Choroid plexus epithelial cell (primary cell): ENCODE results near the gene SMG6.

ENCODE experiments used
- DNase-seq: peaks from one replicate; pipeline ENCODE4 v3.0.0-alpha.2; 2010; ENCODE audit warnings: low read depth
- H3K4me3 ChIP-seq: 2 replicates; pipeline ENCODE4 v1.5.1; 2011; ENCODE audit warnings: low read depth, mild to moderate bottlenecking, control low read depth, low read length, moderate library complexity
- TF ChIP-seq, protein P1 (sequence below): conservative IDR thresholded peaks from 2 replicates; pipeline ENCODE4 v1.5.1; 2011; ENCODE audit warnings: low read depth, mild to moderate bottlenecking, control low read depth, inconsistent platforms, low read length, moderate library complexity

SMG6 gene

DNA sequence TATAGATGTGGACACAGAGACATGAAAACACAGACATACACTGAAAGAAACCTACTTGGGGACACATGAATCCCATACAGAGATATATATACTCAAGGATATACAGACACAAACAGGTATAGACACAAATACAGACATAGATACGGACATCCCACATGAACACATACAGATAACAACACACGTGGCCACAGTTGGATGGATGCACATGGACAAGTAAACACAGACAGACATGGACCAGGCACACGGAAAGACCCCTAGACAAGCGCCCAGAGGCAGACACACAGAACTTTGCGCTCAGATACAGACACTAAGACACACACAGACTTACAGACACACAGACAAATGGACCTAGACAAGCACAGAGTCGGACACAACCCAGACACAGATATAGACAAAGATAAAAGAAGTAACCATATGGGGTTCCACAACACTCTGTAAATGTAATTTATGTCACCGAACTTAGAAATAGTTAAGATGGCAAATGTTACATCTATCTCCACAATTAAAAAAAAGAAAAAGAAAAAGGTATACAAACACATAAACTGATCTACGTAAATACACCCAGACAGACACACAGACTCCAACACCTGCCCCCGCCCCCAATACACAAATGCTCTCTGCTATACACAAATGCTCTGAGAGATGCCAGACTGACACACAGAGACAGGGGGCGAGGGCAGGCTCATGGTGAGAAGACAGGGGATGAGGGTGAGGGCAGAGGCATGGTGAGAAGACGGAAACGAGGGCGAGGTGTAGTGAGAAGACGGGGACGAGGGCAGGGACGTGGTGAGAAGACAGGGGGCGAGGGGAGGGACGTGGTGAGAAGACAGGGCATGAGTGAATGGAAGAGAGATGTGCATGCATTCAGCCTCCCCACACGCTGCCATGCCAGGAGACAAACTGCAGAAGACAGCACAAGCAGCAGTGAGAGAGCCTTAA, 118.3 kb downstream of the SMG6 start:
- no peak overlapping the region for H3K4me3 ChIP-seq
- no peak for DNase-seq
- TF ChIP-seq, protein P1, sequence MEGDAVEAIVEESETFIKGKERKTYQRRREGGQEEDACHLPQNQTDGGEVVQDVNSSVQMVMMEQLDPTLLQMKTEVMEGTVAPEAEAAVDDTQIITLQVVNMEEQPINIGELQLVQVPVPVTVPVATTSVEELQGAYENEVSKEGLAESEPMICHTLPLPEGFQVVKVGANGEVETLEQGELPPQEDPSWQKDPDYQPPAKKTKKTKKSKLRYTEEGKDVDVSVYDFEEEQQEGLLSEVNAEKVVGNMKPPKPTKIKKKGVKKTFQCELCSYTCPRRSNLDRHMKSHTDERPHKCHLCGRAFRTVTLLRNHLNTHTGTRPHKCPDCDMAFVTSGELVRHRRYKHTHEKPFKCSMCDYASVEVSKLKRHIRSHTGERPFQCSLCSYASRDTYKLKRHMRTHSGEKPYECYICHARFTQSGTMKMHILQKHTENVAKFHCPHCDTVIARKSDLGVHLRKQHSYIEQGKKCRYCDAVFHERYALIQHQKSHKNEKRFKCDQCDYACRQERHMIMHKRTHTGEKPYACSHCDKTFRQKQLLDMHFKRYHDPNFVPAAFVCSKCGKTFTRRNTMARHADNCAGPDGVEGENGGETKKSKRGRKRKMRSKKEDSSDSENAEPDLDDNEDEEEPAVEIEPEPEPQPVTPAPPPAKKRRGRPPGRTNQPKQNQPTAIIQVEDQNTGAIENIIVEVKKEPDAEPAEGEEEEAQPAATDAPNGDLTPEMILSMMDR, result no peak

DNA sequence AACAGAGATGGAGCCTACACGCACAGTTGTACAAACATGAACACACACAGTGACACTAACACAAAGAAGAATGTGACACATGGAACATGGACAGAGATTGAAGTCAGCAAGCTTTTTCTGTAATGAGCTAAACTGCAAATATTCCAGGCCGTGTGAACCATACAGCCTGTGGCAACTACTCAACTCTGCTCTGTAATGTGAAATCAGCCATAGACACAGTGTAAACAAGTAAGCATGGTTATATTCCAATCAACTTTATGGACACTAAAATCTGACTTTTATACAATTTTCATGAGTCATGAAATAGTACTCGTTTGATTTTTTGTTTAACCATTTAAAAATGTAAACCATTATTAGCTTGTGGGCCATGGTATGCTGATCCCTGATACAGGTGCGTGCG, 120.2 kb downstream of the SMG6 start:
- TF ChIP-seq, protein P1, result no peak
- no peak for DNase-seq
- no peak overlapping the region for H3K4me3 ChIP-seq

DNA sequence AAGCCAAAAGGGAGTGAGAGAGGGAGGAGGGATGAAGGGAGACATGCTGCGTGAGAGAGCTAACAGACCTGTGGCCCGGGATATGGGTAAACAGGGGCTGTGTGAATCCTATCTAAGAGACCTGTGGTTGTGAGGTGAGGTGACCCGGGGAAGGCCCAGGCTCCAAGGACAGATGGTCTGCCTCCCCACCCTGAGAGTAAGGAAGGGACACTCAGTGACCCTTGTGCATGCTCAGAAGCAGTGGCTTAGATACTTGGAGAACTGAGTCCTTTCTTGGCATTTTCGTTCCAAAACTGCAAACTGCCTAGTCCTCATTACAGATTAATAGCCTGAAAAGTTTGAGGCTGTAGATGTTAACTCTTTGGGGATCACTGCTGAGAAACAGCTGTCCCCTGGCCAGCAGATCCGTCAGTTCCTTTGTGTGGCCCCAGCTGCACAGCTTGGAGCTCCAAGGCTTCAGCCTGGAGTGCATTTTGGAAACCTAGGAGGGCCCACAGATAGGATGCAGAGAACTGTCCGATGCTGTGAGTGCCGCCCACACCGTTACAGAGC, 121.6 kb downstream of the SMG6 start:
- TF ChIP-seq, protein P1, result no peak
- no peak for DNase-seq
- H3K4me3 ChIP-seq, result no peak overlapping the region

DNA sequence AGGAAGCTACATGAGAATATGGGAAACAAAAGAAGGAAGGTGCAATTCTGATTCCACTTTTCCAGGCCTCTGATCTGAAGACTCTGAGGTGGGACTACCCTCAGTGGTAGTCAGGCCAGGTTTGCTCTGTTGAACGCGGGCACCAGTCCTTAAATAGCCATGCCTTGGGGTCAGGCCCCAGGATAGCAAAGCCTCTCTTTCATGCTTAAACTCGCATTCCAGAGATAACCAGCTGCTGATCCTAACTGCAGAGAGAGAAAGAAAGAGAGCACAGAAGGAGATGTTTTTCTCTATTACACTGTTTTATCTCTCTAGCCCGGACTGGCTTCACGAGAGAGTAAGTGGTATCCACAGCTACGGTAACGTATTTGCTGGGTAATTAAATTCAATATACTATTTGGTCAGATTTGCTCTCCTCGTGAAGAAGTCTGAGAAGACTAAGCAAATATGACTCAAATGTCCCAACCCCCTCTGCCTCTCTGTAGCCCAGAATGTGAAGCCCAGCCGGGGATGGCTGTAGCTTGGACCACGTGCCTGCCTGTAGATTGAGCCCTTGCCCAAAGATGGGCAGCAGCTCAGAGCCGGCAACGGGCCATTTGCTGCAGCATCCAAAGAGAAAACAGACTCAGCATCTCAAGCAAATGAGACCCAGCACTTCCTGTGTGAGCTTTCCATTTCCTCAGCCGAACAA, 122.2 kb downstream of the SMG6 start:
- peak; percentile 94 for DNase-seq
- TF ChIP-seq, protein P1, result no peak
- H3K4me3 ChIP-seq, result no peak overlapping the region

DNA sequence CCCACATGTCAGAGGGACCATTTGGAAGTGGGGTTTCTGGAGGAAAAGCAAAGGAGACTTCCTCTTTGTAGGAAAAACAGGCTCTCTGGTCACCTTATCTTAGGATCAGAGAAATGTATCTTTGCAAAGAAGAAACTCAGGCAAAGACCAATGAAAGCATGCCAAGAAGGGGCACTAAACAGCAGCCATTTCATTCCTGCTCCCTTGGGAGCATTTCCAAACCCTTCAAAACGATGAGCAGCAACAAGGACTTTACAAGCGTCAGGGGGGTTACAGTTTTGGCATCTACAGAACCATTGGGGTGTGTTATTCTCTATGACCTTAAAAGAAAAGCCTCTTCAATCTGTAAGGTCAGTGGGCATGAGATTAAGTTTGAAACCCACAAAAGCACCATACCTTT, 122.8 kb downstream of the SMG6 start:
- DNase-seq, result no peak
- TF ChIP-seq, protein P1, result no peak
- no peak overlapping the region for H3K4me3 ChIP-seq

DNA sequence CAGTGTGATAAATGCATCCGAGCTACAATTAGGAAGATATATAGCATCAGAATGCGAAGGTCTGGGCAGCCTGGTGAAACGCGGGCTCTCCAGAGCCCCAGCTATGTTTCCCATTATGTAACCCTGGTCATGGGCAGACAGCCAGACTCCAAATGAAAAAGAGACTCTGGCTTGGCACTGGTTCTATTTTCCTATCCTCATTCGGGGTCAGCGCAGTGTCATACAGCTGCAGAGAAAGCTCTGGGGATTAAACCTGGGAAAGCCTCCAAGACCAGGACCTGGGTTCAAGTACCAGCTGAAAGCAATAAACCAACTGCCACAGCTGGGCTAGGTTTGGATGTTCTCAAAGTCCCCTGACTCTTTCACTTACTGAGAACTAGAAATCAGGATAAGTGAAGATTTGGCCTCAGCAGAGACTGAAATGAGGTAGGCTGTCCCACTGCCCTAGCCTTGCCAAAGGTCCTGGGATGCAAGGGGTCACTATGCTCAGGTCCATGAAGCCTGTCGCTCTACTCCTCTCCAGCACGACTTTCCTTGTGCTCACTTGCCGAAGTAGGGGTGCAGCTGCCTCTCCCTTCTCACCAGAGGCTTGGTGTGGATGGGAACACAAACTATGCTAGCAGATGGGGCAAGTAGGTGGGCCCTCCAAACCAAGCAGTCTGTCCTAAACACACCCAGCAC, 123.8 kb downstream of the SMG6 start:
- H3K4me3 ChIP-seq, result no peak overlapping the region
- TF ChIP-seq, protein P1, result no peak
- DNase-seq, result peak; percentile 99
